ENCODE data around the gene PKNOX2. TPM values are rescaled to one million over a fixed set of nuclear protein-coding genes. Genes with fewer than 3 reads are reported as not detected.

PKNOX2 gene
- total and polyA plus RNA-seq, 2 of the 8 experiments (the other 6 are each of a cell fraction or from before 2014, with no cell fraction given) = 2.0 TPM

GRCh38 chr11:125166764-125167291, 2.3 kb downstream of the PKNOX2 start:
- H2AFZ ChIP-seq (ENCODE audit: low read length) = no peak overlapping the region
- FAIRE-seq = no peak

More at GRCh38 chr11:125166764-125167291, 2.3 kb downstream of the PKNOX2 start:
- H4K8ac ChIP-seq (ENCODE audit: extremely low read depth, insufficient read depth, low read length) = no peak overlapping the region
- ChIA-PET CTCF (ENCODE audit: partially characterized antibody) (interaction anchor here (0.5 to 13.4 kb wide), 10 partner anchors 25 to 301 kb away, joined by 3 to 123 read pairs (median 4); no protein-coding TSS in a partner anchor), POLR2A (ENCODE audit: partially characterized antibody) (interaction anchor here (0.6 to 3.1 kb wide), 5 partner anchors 9 to 106 kb away, joined by 3 to 15 read pairs (median 4); no protein-coding TSS in a partner anchor)
- no peak overlapping the region for H3K14ac ChIP-seq (ENCODE audit: insufficient read length)
- peaks cover 14 to 47% (median 41%) of the 10 kb centered on the region in 4 experiments for H3K27me3 ChIP-seq (replicated peaks in 1 of 4; ENCODE audit: control insufficient read depth in 3 of 4, extremely low read depth in 1 of 4, insufficient read depth in 3 of 4, low read length in 3 of 4)
- peaks cover 28 to 64% (median 41%) of the 10 kb centered on the region in 4 experiments for H3K4me1 ChIP-seq (replicated peaks in 1 of 4; ENCODE audit: control insufficient read depth in 3 of 4, insufficient read depth in 4 of 4, low read length in 3 of 4)
- no peaks in the 10 kb centered on the region for H3K9me3 ChIP-seq (ENCODE audit: insufficient read depth in 2 of 2, low read depth in 1 of 2, low read length in 1 of 2)
- no peak overlapping the region for H2BK5ac ChIP-seq (ENCODE audit: low read depth, low read length)
- peak overlapping the region; percentile 81; the same call in 1 of the 2 replicates for H3K18ac ChIP-seq (ENCODE audit: extremely low read depth, low read length)
- H3K36me3 ChIP-seq (ENCODE audit: control insufficient read depth in 2 of 4, insufficient read depth in 4 of 4, low read length in 3 of 4) = no peaks in the 10 kb centered on the region
- no peak overlapping the region for H3K4ac ChIP-seq (replicated peaks; ENCODE audit: insufficient read length, low read depth, low read length)
- peak overlapping the region; percentile 97 to 98 for H3K4me2 ChIP-seq (ENCODE audit: insufficient read depth in 1 of 2, low read depth in 2 of 2, low read length in 2 of 2)
- no peak overlapping the region for H3K27ac ChIP-seq (ENCODE audit: low read depth, low read length)
- H3K79me2 ChIP-seq (ENCODE audit: control insufficient read depth in 1 of 2, insufficient read depth in 2 of 2, low read length in 2 of 2) = no peaks in the 10 kb centered on the region
- TF ChIP-seq RXRA (IDR thresholded peaks at IDR 0.05; ENCODE audit: insufficient read depth, low read depth, low read length) (no peak), EZH2 (IDR thresholded peaks at IDR 0.05; ENCODE audit: low read depth, low read length, severe bottlenecking) (peak; percentile 18), SUZ12 (IDR thresholded peaks at IDR 0.05; ENCODE audit: low read length) (peak; percentile 48), SAP30 (IDR thresholded peaks at IDR 0.05; ENCODE audit: insufficient read depth, insufficient replicate concordance, low read length) (peak; percentile 24), RNF2 (IDR thresholded peaks at IDR 0.05; ENCODE audit: borderline replicate concordance, low read depth, low read length, missing control alignments, poor library complexity, severe bottlenecking) (peak; percentile 44)
- no peaks in the 10 kb centered on the region for H4K20me1 ChIP-seq (replicated peaks in 1 of 2; ENCODE audit: control insufficient read depth in 1 of 2, insufficient read depth in 2 of 2, low read length in 2 of 2)
- no peak overlapping the region for H2BK20ac ChIP-seq (ENCODE audit: low read length)
- H4K5ac ChIP-seq (ENCODE audit: insufficient read length, low read depth, low read length) = no peak overlapping the region
- H2BK12ac ChIP-seq (ENCODE audit: low read depth, low read length) = no peak overlapping the region
- H2AK5ac ChIP-seq (ENCODE audit: low read depth, low read length) = no peak overlapping the region
- H2BK120ac ChIP-seq (replicated peaks; ENCODE audit: low read depth, low read length) = no peak overlapping the region
- no peak overlapping the region for H3K23ac ChIP-seq (ENCODE audit: insufficient read length)
- peak overlapping the region; percentile 52 to 74 (median 60) for H3K4me3 ChIP-seq (ENCODE audit: extremely low read depth in 1 of 4, insufficient read depth in 2 of 4, low read depth in 3 of 4, low read length in 4 of 4)
- WGBS, 2 experiments (ENCODE audit: extremely low coverage in 1 of 2, insufficient coverage in 1 of 2, insufficient read length in 1 of 2, insufficient replicate concordance in 2 of 2, low coverage in 1 of 2, low lambda C conversion rate in 2 of 2, missing lambda C conversion rate in 1 of 2) = 1% methylated on average over 14 of the region's 16 CpGs; no CpG with 5 or more reads in 1 of the 2 experiments
- peak overlapping the region in 2 of 4 experiments; percentile 10 to 25; a peak in 2 of 7 replicates for H3K9ac ChIP-seq (replicated peaks in 1 of 4; ENCODE audit: extremely low read depth in 1 of 4, low read depth in 3 of 4, low read length in 3 of 4)
- peaks cover 25% of the 10 kb centered on the region for H3K23me2 ChIP-seq (ENCODE audit: low read depth, low read length)
- no peak overlapping the region for H3K56ac ChIP-seq (replicated peaks; ENCODE audit: insufficient read length, low read depth, low read length)
- H4K91ac ChIP-seq (replicated peaks; ENCODE audit: insufficient read length, low read length) = no peak overlapping the region
- no peaks in the 10 kb centered on the region for H3K79me1 ChIP-seq (ENCODE audit: low read depth, low read length)
- H2BK15ac ChIP-seq (ENCODE audit: low read length) = no peak overlapping the region
- DNase-seq (ENCODE audit: low read depth in 1 of 2, low spot score in 2 of 2) = peak in 1 of 2 experiments; percentile 64

Data from H1 (cell line).